Measurements from ENCODE around the gene GRIK4.

The GRIK4 gene

GRCh38 chr11:120513436-120514315 is 2.1 kb downstream of the GRIK4 start:
- in situ Hi-C loops (cut with MboI; ENCODE audit: low sequenced_read_pairs), result loop anchor here (5.0 to 25.0 kb wide), 3 partner anchors 171 to 674 kb away; no protein-coding TSS in a partner anchor
- Histone ChIP-seq H3K36me3 (replicated peaks) (no peaks in the 10 kb centered on the region), H3K4me1 (no peaks in the 10 kb centered on the region), H3K27me3 (ENCODE audit: low read depth) (no peaks in the 10 kb centered on the region), H3K4me3 (no peak overlapping the region), H3K9me3 (no peaks in the 10 kb centered on the region)
- DNase-seq (ENCODE audit: low spot score in 2 of 2), result no peak

DNA sequence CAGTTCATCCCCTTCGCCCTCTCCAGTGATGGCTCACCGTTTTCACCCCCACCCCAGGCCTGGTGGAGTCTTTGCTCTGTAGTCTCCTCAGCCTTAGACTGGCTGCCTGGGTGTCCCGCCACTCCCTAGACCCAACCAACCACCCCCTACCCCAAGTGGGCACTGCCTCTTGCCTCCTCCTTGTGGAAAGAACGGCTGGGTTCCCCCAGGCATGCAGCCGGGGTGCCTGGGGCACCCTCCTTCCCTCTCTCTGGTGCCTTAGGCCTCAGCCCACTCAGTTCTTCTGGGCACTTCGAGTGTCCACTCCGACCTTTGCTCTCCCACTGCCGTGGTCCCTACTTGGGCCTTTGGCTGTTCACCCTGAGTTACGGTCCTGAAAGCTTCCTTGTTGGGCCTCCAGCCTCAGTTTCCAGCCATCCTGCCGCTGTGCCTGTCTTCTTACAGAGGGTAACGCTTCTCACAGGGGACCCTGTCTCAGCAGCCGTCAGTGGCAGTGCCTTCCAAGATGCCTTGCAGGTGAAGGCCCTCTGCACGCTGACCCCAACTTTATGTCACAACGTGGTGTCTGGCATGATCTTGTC is 3.1 kb downstream of the GRIK4 start:
- Histone ChIP-seq H3K9me3 (no peaks in the 10 kb centered on the region), H3K4me1 (no peaks in the 10 kb centered on the region), H3K36me3 (replicated peaks) (no peaks in the 10 kb centered on the region), H3K4me3 (no peak overlapping the region), H3K27me3 (ENCODE audit: low read depth) (no peaks in the 10 kb centered on the region)
- DNase-seq (ENCODE audit: low spot score in 2 of 2), result no peak
- in situ Hi-C loops (cut with MboI; ENCODE audit: low sequenced_read_pairs), result loop anchor here (5.0 to 25.0 kb wide), 3 partner anchors 170 to 673 kb away; no protein-coding TSS in a partner anchor

- no peaks in the 10 kb centered on the region for H3K4me1 ChIP-seq
- H3K36me3 ChIP-seq (replicated peaks), result no peaks in the 10 kb centered on the region
- DNase-seq (ENCODE audit: low spot score in 2 of 2), result no peak
- H3K4me3 ChIP-seq, result no peak overlapping the region
- H3K27me3 ChIP-seq (ENCODE audit: low read depth), result no peaks in the 10 kb centered on the region
- in situ Hi-C loops (cut with MboI; ENCODE audit: low sequenced_read_pairs), result loop anchor here (10.0 to 25.0 kb wide), 2 partner anchors 170 to 672 kb away; no protein-coding TSS in a partner anchor
- no peaks in the 10 kb centered on the region for H3K9me3 ChIP-seq
These were observed 3.7 kb downstream of the GRIK4 start for GRCh38 chr11:120515186-120515723.

- DNase-seq (ENCODE audit: low spot score in 2 of 2), result no peak
These were observed 5.2 kb downstream of the GRIK4 start for GRCh38 chr11:120516461-120517389.

GRCh38 chr11:120517390-120517761 is 5.8 kb downstream of the GRIK4 start:
- Histone ChIP-seq H3K9me3 (no peaks in the 10 kb centered on the region), H3K4me3 (no peak overlapping the region), H3K36me3 (replicated peaks) (no peaks in the 10 kb centered on the region), H3K27me3 (ENCODE audit: low read depth) (no peaks in the 10 kb centered on the region), H3K4me1 (no peaks in the 10 kb centered on the region)
- in situ Hi-C loops (cut with MboI; ENCODE audit: low sequenced_read_pairs), result loop anchor here (10.0 to 25.0 kb wide), 2 partner anchors 167 to 670 kb away; no protein-coding TSS in a partner anchor
- no peak for DNase-seq (ENCODE audit: low spot score in 2 of 2)

More at GRCh38 chr11:120516461-120517389, 5.2 kb downstream of the GRIK4 start:
- H3K9me3 ChIP-seq, result no peaks in the 10 kb centered on the region
- in situ Hi-C loops (cut with MboI; ENCODE audit: low sequenced_read_pairs), result loop anchor here (10.0 to 25.0 kb wide), 2 partner anchors 168 to 671 kb away; no protein-coding TSS in a partner anchor
- no peaks in the 10 kb centered on the region for H3K4me1 ChIP-seq
- no peaks in the 10 kb centered on the region for H3K36me3 ChIP-seq (replicated peaks)
- no peak overlapping the region for H3K4me3 ChIP-seq
- no peaks in the 10 kb centered on the region for H3K27me3 ChIP-seq (ENCODE audit: low read depth)

GRCh38 chr11:120517801-120518291 is 6.3 kb downstream of the GRIK4 start:
- no peaks in the 10 kb centered on the region for H3K27me3 ChIP-seq (ENCODE audit: low read depth)
- in situ Hi-C loops (cut with MboI; ENCODE audit: low sequenced_read_pairs), result loop anchor here (10.0 to 25.0 kb wide), 2 partner anchors 167 to 669 kb away; no protein-coding TSS in a partner anchor
- no peak overlapping the region for H3K4me3 ChIP-seq
- no peaks in the 10 kb centered on the region for H3K9me3 ChIP-seq
- H3K4me1 ChIP-seq, result no peaks in the 10 kb centered on the region
- no peak for DNase-seq (ENCODE audit: low spot score in 2 of 2)
- H3K36me3 ChIP-seq (replicated peaks), result no peaks in the 10 kb centered on the region

DNA sequence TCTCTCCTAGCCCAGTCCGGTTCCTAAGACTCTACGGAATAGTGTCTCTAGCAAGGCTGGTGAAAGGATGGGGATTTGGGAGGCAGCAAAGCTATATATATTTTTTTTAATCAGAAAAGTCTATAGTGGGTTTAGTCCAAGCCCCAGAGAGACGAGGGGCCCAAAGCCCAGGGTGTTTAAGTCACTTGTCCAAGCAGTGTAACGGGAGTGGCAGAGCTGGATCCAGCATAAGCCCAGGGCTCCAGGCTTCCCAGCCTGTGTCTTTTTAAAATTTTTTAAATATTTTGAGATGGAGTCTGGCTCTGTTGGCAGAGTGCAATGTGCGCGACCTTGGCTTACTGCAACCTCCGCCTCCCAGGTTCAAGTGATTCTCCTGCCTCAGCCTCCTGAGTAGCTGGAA is 6.8 kb downstream of the GRIK4 start:
- in situ Hi-C loops (cut with MboI; ENCODE audit: low sequenced_read_pairs), result loop anchor here (10.0 to 25.0 kb wide), 2 partner anchors 166 to 669 kb away; no protein-coding TSS in a partner anchor
- DNase-seq (ENCODE audit: low spot score in 2 of 2), result no peak
- H3K36me3 ChIP-seq (replicated peaks), result no peaks in the 10 kb centered on the region

DNA sequence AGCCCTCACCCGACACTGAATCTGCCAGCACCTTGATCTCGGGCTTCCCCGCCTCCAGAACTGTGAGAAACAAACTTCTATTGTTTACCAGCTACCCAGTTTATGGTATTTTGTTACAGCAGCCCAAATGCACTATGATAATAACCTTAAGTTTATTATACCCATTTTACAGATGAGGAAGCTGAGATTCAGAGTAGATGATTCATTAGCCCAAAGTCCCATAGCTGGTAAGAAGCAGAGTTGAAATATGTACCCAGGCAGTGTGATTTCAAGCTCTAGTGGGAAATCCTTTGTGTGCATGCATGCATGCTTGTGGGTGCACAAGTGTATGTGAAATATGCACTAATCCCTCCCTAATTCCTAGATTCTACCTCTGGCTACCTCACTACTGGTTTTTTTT is 7.9 kb downstream of the GRIK4 start:
- DNase-seq (ENCODE audit: low spot score in 2 of 2), result no peak
- no peaks in the 10 kb centered on the region for H3K4me1 ChIP-seq
- no peaks in the 10 kb centered on the region for H3K36me3 ChIP-seq (replicated peaks)
- H3K27me3 ChIP-seq (ENCODE audit: low read depth), result no peaks in the 10 kb centered on the region
- H3K4me3 ChIP-seq, result no peak overlapping the region
- in situ Hi-C loops (cut with MboI; ENCODE audit: low sequenced_read_pairs), result loop anchor here (10.0 to 25.0 kb wide), 2 partner anchors 165 to 668 kb away; no protein-coding TSS in a partner anchor
- no peaks in the 10 kb centered on the region for H3K9me3 ChIP-seq

More for the DNA sequence above, 6.8 kb downstream of the GRIK4 start:
- Histone ChIP-seq H3K4me3 (no peak overlapping the region), H3K4me1 (no peaks in the 10 kb centered on the region), H3K9me3 (no peaks in the 10 kb centered on the region), H3K27me3 (ENCODE audit: low read depth) (no peaks in the 10 kb centered on the region)

DNA sequence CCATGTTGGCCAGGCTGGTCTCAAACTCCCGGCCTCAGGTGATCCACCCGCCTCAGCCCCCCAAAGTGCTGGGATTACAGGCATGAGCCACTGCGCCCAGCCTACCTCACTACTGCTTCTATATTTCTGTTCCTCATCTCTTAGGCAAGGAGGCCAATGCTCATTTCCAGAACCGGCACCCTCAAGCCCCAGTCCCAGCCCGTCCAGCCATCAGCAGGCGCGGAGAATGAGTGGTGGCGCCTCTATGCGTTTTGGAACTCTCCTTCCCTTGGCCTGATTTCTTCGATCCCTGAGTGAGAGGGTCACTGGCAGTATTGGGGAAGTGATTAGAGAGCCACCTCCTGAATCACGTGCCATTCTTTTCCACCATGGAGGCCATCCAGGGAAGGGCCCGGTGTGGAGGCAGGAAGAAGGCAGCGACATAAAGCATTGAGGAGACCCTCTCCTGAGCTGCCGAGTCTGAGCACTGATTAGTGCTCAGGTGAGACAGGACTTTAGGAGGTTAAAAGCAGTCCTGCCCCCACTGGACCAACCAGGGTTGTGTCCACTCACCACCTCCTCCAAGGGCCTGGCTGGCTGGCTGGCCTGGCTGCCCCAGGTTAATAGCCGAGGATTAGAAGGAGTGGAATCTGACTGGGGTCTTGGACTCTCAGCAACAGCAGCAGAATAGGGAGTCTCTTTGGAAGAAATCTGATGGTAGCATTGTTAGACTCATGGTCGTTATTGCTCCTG is 8.7 kb downstream of the GRIK4 start:
- Histone ChIP-seq H3K4me3 (no peak overlapping the region), H3K36me3 (replicated peaks) (no peaks in the 10 kb centered on the region), H3K9me3 (no peaks in the 10 kb centered on the region), H3K27me3 (ENCODE audit: low read depth) (no peaks in the 10 kb centered on the region), H3K4me1 (no peaks in the 10 kb centered on the region)
- no peak for DNase-seq (ENCODE audit: low spot score in 2 of 2)
- in situ Hi-C loops (cut with MboI; ENCODE audit: low sequenced_read_pairs), result loop anchor here (25.0 kb wide), 1 partner anchor 667 kb away; no protein-coding TSS in a partner anchor

GRCh38 chr11:120521176-120521575 is 9.6 kb downstream of the GRIK4 start:
- Histone ChIP-seq H3K4me3 (no peak overlapping the region), H3K36me3 (replicated peaks) (no peaks in the 10 kb centered on the region), H3K27me3 (ENCODE audit: low read depth) (no peaks in the 10 kb centered on the region), H3K9me3 (no peaks in the 10 kb centered on the region), H3K4me1 (no peaks in the 10 kb centered on the region)
- in situ Hi-C loops (cut with MboI; ENCODE audit: low sequenced_read_pairs), result loop anchor here (25.0 kb wide), 1 partner anchor 666 kb away; no protein-coding TSS in a partner anchor
- no peak for DNase-seq (ENCODE audit: low spot score in 2 of 2)

DNA sequence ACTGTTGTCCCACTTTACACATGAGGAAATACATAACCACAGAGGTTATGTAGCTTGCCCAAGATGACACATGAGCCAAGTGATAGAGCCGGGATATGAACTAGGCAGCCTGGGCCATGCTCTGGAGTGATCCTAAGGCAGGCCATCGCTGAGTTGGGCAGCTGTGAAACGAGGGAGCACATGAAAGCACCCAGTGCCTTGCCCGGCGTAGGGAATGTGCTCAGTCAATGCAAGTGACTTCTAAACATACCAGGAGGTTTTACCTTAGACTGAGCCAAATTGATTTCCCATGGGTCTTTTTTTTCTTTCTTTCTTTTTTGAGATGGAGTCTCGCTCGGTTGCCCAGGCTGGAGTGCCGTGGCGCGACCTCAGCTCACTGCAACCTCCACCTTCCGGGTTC is 10.5 kb downstream of the GRIK4 start:
- in situ Hi-C loops (cut with MboI; ENCODE audit: low sequenced_read_pairs), result loop anchor here (25.0 kb wide), 1 partner anchor 665 kb away; no protein-coding TSS in a partner anchor
- Histone ChIP-seq H3K27me3 (ENCODE audit: low read depth) (no peaks in the 10 kb centered on the region), H3K36me3 (replicated peaks) (no peaks in the 10 kb centered on the region), H3K9me3 (no peaks in the 10 kb centered on the region), H3K4me1 (no peaks in the 10 kb centered on the region), H3K4me3 (no peak overlapping the region)
- no peak for DNase-seq (ENCODE audit: low spot score in 2 of 2)

DNA sequence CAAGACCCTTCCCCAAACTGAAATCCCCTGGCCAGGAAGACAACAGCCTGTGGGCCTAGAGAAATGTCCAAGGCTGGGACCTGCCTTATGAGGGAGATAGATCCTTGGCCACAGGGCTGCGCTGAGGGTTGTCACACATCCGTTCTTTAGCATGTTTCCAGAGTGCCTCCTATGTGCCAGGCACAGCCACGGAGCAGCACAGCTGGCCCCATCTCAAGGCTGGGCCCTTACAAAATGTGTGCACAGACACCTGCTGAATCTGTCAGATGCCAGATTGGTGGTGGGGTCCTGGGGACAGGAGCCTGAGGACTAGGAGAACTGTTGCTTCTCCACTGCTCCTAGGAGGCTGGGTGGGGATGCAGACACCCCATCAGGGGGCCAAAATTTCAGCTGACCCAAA is 11.2 kb downstream of the GRIK4 start:
- Histone ChIP-seq H3K27me3 (ENCODE audit: low read depth) (no peaks in the 10 kb centered on the region), H3K36me3 (replicated peaks) (no peaks in the 10 kb centered on the region), H3K4me3 (no peak overlapping the region), H3K4me1 (no peaks in the 10 kb centered on the region), H3K9me3 (no peaks in the 10 kb centered on the region)
- in situ Hi-C loops (cut with MboI; ENCODE audit: low sequenced_read_pairs), result loop anchor here (25.0 kb wide), 1 partner anchor 665 kb away; no protein-coding TSS in a partner anchor
- DNase-seq (ENCODE audit: low spot score in 2 of 2), result no peak
